Measurements from ENCODE around the gene BRSK2. TPM values are rescaled to one million over a fixed set of nuclear protein-coding genes. Genes with fewer than 3 reads are reported as not detected.

BRSK2 gene
- total RNA-seq, 1 donor from 2014 or later = 9.3 TPM

GRCh38 chr11:1440066-1440465 lies 50.3 kb downstream of the BRSK2 start:
- DNase-seq (ENCODE audit: low spot score in 2 of 2) = no peak
- no peak overlapping the region for H3K4me3 ChIP-seq
- H3K9me3 ChIP-seq = no peaks in the 10 kb centered on the region
- H3K27me3 ChIP-seq = peaks cover 4% of the 10 kb centered on the region
- H3K36me3 ChIP-seq = no peaks in the 10 kb centered on the region
- no peaks in the 10 kb centered on the region for H3K4me1 ChIP-seq
- no peak for TF ChIP-seq CTCF (IDR thresholded peaks at IDR 0.05)
- intact Hi-C loops (cut with DNase I) = no loop called here
- no peak overlapping the region for H3K27ac ChIP-seq

- Histone ChIP-seq H3K36me3 (no peaks in the 10 kb centered on the region), H3K27ac (no peak overlapping the region), H3K27me3 (peaks cover 4% of the 10 kb centered on the region), H3K4me1 (no peaks in the 10 kb centered on the region), H3K4me3 (no peak overlapping the region), H3K9me3 (no peaks in the 10 kb centered on the region)
- intact Hi-C loops (cut with DNase I) = no loop called here
- DNase-seq (ENCODE audit: low spot score in 2 of 2) = no peak
- TF ChIP-seq CTCF (IDR thresholded peaks at IDR 0.05) = no peak
Measured at GRCh38 chr11:1440496-1440895, 50.8 kb downstream of the BRSK2 start.

GRCh38 chr11:1442163-1442562 lies 52.4 kb downstream of the BRSK2 start:
- no peaks in the 10 kb centered on the region for H3K9me3 ChIP-seq
- no peak overlapping the region for H3K4me3 ChIP-seq
- H3K36me3 ChIP-seq = no peaks in the 10 kb centered on the region
- intact Hi-C loops (cut with DNase I) = no loop called here
- no peak for DNase-seq (ENCODE audit: low spot score in 2 of 2)
- no peaks in the 10 kb centered on the region for H3K4me1 ChIP-seq
- peaks cover 4% of the 10 kb centered on the region for H3K27me3 ChIP-seq
- no peak for TF ChIP-seq CTCF (IDR thresholded peaks at IDR 0.05)
- H3K27ac ChIP-seq = no peak overlapping the region

- Histone ChIP-seq H3K27ac (no peak overlapping the region), H3K4me3 (no peak overlapping the region), H3K4me1 (no peaks in the 10 kb centered on the region), H3K36me3 (no peaks in the 10 kb centered on the region), H3K9me3 (no peaks in the 10 kb centered on the region), H3K27me3 (peaks cover 4% of the 10 kb centered on the region)
- intact Hi-C loops (cut with DNase I) = no loop called here
- no peak for DNase-seq (ENCODE audit: low spot score in 2 of 2)
- no peak for TF ChIP-seq CTCF (IDR thresholded peaks at IDR 0.05)
Measured at GRCh38 chr11:1442807-1443366, 53.2 kb downstream of the BRSK2 start.

- DNase-seq (ENCODE audit: low spot score in 2 of 2) = no peak
- TF ChIP-seq CTCF (IDR thresholded peaks at IDR 0.05) = no peak
- H3K27ac ChIP-seq = no peak overlapping the region
- H3K4me3 ChIP-seq = no peak overlapping the region
- intact Hi-C loops (cut with DNase I) = no loop called here
- H3K36me3 ChIP-seq = no peaks in the 10 kb centered on the region
- H3K4me1 ChIP-seq = no peaks in the 10 kb centered on the region
- peaks cover 4% of the 10 kb centered on the region for H3K27me3 ChIP-seq
- H3K9me3 ChIP-seq = no peaks in the 10 kb centered on the region
Measured at GRCh38 chr11:1443737-1444136, 54.0 kb downstream of the BRSK2 start.

- no peak for TF ChIP-seq CTCF (IDR thresholded peaks at IDR 0.05)
- intact Hi-C loops (cut with DNase I) = no loop called here
- Histone ChIP-seq H3K27me3 (peaks cover 4% of the 10 kb centered on the region), H3K4me3 (no peak overlapping the region), H3K27ac (no peak overlapping the region), H3K36me3 (no peaks in the 10 kb centered on the region), H3K9me3 (no peaks in the 10 kb centered on the region), H3K4me1 (no peaks in the 10 kb centered on the region)
- DNase-seq (ENCODE audit: low spot score in 2 of 2) = no peak
Measured at GRCh38 chr11:1444321-1444720, 54.6 kb downstream of the BRSK2 start.

Data from ascending aorta (tissue), 2 donors.